Skin epidermis (tissue), 12 donors: ENCODE data around the gene RNF207.
A peak's percentile ranks its signal among the peaks of the same experiment; 100 is the strongest.
"Not testable (repeated sequence)": the region's sequence is repeated elsewhere in the genome, so short reads cannot be mapped to it uniquely, and the experiment has no call there.

Experiments
- H3K27ac ChIP-seq, 21 experiments: fragments of 200-600 bp; sonication (generic) in 11 of 21; one replicate each; pipeline ENCODE4 v1.5.0; 2020; ENCODE audit warnings: mild to moderate bottlenecking in 3 of 21, inconsistent platforms in 2 of 21, moderate library complexity in 2 of 21
- H3K4me3 ChIP-seq, 7 experiments: fragments of 200-600 bp; sonication (generic) in 2 of 7; one replicate each; pipeline ENCODE4 v1.5.0; 2020; ENCODE audit warnings: inconsistent platforms in 2 of 7, mild to moderate bottlenecking in 2 of 7, moderate library complexity in 1 of 7

Gene RNF207

GRCh38 chr1:6219641-6220040, 13.7 kb downstream of the RNF207 start:
- H3K27ac ChIP-seq, result peak overlapping the region in 11 of 21 experiments; percentile 12 to 75 (median 35)
- not testable (repeated sequence) for H3K4me3 ChIP-seq

GRCh38 chr1:6220236-6220635, 14.3 kb downstream of the RNF207 start:
- no peak overlapping the region for H3K4me3 ChIP-seq

GRCh38 chr1:6221210-6221784, 15.4 kb downstream of the RNF207 start:
- H3K27ac ChIP-seq, result peak overlapping the region in 5 of 21 experiments; percentile 39 to 75 (median 52)
- H3K4me3 ChIP-seq, result no peak overlapping the region

More at GRCh38 chr1:6220236-6220635, 14.3 kb downstream of the RNF207 start:
- H3K27ac ChIP-seq, result peak overlapping the region in 12 of 21 experiments; percentile 12 to 75 (median 40)

GRCh38 chr1:6222636-6223035, 16.7 kb downstream of the RNF207 start:
- no peak overlapping the region for H3K4me3 ChIP-seq
- peak overlapping the region in 6 of 21 experiments; percentile 13 to 46 (median 28) for H3K27ac ChIP-seq

- no peak overlapping the region for H3K4me3 ChIP-seq
- H3K27ac ChIP-seq, result no peak overlapping the region
Measured at GRCh38 chr1:6223617-6224016, 17.7 kb downstream of the RNF207 start.

- Histone ChIP-seq H3K4me3 (no peak overlapping the region), H3K27ac (no peak overlapping the region)
Measured at GRCh38 chr1:6224718-6225117, 18.8 kb downstream of the RNF207 start.

- Histone ChIP-seq H3K27ac (no peak overlapping the region), H3K4me3 (no peak overlapping the region)
Measured at GRCh38 chr1:6225651-6226050, 19.7 kb downstream of the RNF207 start.

- H3K27ac ChIP-seq, result no peak overlapping the region
- no peak overlapping the region for H3K4me3 ChIP-seq
Measured at GRCh38 chr1:6233376-6233775, 27.5 kb downstream of the RNF207 start.

- Histone ChIP-seq H3K27ac (peak overlapping the region in 18 of 21 experiments; percentile 8 to 85 (median 72)), H3K4me3 (peak overlapping the region; percentile 58 to 88 (median 76))
Measured at GRCh38 chr1:6234502-6235295, 28.8 kb downstream of the RNF207 start.

GRCh38 chr1:6235296-6235677, 29.4 kb downstream of the RNF207 start:
- Histone ChIP-seq H3K4me3 (peak overlapping the region; percentile 58 to 88 (median 76)), H3K27ac (peak overlapping the region; percentile 28 to 85 (median 73))

- no peak overlapping the region for H3K4me3 ChIP-seq
- no peak overlapping the region for H3K27ac ChIP-seq
Measured at GRCh38 chr1:6237093-6237492, 31.2 kb downstream of the RNF207 start.

GRCh38 chr1:6239213-6239752, 33.4 kb downstream of the RNF207 start:
- H3K27ac ChIP-seq, result no peak overlapping the region
- H3K4me3 ChIP-seq, result no peak overlapping the region

GRCh38 chr1:6239950-6240768, 34.2 kb downstream of the RNF207 start:
- H3K27ac ChIP-seq, result no peak overlapping the region
- no peak overlapping the region for H3K4me3 ChIP-seq

GRCh38 chr1:6241107-6241886, 35.4 kb downstream of the RNF207 start:
- no peak overlapping the region for H3K27ac ChIP-seq
- H3K4me3 ChIP-seq, result no peak overlapping the region

- Histone ChIP-seq H3K4me3 (peak overlapping the region in 1 of 7 experiments; percentile 3), H3K27ac (no peak overlapping the region)
Measured at GRCh38 chr1:6241887-6242740, 36.2 kb downstream of the RNF207 start.

- H3K27ac ChIP-seq, result no peak overlapping the region
- H3K4me3 ChIP-seq, result no peak overlapping the region
Measured at GRCh38 chr1:6243053-6243834, 37.3 kb downstream of the RNF207 start.

- Histone ChIP-seq H3K4me3 (no peak within 1 kb of the TSS), H3K27ac (no peak within 1 kb of the TSS)
Measured at GRCh38 chr1:6243993-6244392, 38.1 kb downstream of the RNF207 start, which contains the start of gene HES3. Gene HES3 (plus strand): TSS chr1:6244179. CDS start chr1:6244366, 187 bp downstream.
